Measurements from ENCODE around the gene SLC35C1.
"Not testable (repeated sequence)": the region's sequence is repeated elsewhere in the genome, so short reads cannot be mapped to it uniquely, and the experiment has no call there.

SLC35C1 gene

GRCh38 chr11:45786272-45786671, 18.7 kb upstream of the SLC35C1 start:
- no peak for DNase-seq

DNA sequence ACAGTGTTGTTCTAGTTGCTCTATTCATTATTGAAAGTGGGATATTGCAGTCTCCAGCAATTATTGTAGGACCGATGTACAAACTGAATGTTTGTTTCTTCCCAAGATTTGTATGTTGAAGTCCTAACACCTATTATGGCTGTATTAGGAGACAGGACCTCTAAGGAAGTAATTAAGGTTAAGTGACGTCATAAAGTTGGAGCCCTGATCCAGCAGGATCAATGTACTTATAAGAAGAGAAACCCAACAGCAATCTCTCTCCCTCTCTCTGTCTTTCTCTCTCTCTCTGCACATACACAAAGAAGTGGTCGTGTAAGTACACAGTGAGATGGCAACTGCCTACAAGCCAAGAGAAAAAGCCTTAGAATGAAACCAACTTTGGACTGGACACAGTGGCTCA, 16.1 kb upstream of the SLC35C1 start:
- no peak for DNase-seq

GRCh38 chr11:45791524-45791923, 13.4 kb upstream of the SLC35C1 start:
- DNase-seq: no peak

DNA sequence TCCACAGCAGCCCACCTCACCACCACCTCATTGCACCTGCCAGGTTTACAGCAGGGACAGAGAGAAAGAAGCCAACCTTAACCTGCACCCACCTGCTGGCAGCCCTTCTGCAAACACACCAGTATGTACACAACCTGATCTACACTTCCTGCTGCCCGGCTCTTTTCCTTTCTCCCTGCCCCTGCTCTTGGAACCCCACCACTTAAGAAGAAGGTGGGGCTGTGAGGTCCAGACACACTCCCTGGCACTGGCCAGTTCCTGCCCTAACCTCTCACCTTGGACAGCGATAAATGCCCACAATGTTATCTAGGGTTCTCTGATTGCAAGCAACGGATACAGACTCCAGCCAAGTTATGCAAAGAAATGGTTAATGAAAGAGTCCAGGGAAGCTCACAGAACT, 10.8 kb upstream of the SLC35C1 start:
- DNase-seq: no peak

DNA sequence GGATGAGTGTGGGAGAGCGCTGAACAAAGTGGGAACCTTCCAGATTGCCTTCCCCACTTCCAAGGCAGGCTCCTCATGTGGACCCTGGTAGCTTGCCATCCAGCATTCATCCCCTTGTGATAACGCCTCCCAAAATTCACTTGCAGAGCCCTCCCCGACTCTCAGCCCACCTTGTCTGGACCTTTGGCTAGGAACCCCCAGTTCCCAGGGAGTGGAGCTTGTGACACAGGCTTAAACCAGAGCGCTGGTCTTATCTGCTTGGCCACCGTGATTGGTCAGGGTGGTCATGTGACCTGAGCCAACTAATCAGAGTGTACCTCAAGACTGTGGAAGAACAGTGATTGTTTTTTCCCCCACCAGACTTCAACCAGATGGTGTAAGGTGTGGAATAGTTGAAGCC, 9.6 kb upstream of the SLC35C1 start:
- DNase-seq: no peak

DNA sequence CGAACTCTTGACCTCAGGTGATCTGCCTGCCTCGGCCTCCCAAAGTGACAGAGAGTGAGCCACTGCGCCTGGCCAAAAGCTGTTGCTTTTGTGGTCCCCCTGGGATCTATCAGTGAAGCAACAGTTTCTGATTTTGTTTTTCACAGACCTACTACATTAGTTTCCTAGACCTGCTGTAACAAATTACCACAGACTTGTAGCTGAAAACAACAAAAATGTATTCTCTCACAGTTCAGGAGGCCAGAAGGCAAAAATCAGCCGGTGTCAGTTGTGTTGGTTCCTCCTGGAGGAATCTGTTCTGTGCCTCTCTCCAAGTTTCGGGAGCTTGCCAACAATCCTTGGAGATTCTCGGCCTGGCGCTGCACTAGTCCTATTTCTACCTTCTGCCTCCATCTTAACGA, 8.5 kb upstream of the SLC35C1 start:
- no peak for DNase-seq

DNA sequence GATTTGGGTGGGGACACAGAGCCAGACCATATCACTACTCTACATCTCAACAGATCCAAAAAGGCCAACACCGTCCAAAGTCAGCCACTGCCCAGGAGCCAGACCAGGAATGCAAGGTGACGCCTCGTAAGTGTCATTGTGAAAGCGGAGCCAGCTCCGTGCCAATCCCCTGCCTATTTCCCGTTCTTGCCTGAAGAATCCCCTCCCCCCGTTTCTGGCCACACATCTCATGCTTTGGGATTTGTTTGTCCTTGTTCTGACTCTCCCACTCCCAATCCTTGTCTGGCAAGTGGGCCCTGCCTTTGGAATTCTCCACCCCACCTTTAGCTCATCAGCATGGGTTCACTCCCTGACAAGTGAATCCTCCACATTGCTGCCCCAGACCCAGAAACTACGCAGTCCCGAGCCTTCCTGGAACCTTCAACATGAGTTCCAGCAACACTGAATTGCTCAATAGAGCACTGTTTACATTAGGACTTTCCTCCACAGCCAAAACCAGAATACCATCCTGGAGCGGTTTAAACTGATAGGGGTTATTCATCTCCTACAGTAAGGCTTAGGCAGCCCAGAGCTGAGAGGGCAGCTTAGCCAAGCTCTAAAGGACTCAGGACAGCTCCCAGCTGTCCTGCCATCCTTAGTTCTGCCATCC, 6.0 kb upstream of the SLC35C1 start:
- no peak for DNase-seq

GRCh38 chr11:45799562-45799961, 5.4 kb upstream of the SLC35C1 start:
- DNase-seq: no peak

- no peak for DNase-seq
Observed at GRCh38 chr11:45800261-45800660, 4.7 kb upstream of the SLC35C1 start.

- no peak for DNase-seq
Observed at GRCh38 chr11:45801723-45802315, 3.1 kb upstream of the SLC35C1 start.

- no peak for DNase-seq
Observed at GRCh38 chr11:45802531-45803317, 2.2 kb upstream of the SLC35C1 start.

- peak in 45 of 58 donors; percentile 15 to 80 (median 42) for DNase-seq
Observed at GRCh38 chr11:45803971-45804760, 783 bp upstream of the SLC35C1 start.

GRCh38 chr11:45805305-45806071, 539 bp downstream of the SLC35C1 start:
- DNase-seq: peak in 8 of 58 donors; percentile 13 to 69 (median 48)

- DNase-seq: no peak
Observed at GRCh38 chr11:45806072-45806933, 1.4 kb downstream of the SLC35C1 start.

DNA sequence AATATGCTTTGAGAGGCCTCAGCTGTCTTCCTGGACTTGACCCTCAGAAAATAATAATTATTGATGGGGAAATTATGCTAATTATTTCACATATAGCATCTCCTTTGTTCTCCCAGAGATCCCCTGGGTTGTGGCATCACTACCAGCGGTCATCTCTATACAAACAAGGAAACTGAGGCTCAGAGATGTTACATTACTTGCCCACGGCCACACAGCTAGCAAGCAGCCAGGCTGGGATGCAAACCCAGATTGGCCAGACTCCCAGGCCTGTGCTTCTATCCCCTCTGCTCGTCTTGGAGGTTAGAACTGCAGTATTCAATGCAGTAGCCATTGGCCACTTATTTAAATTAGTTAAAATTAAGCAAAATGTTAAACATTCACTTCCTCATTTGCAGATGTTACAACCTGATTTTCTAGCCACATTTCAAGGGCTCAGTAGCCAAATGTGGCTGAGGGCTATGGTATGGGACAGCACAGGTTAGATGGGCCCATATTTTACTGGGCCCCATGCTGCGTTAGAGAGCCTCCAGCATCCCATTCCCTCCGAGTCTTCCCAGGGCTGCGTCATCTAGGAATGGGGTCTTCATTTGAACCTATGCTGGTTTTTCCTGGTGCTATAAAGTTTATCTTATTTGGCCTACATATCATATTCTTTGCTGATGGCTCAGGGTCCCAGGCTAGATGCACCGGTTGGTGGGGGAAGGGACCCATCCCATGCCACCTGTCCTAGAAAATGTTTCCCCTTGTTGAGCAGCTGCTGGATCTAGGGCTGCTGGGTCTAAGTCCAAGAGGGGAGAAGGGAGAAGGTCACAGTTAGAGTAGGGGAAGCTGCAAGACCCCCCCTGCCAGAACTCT, 2.2 kb downstream of the SLC35C1 start:
- DNase-seq: no peak

DNA sequence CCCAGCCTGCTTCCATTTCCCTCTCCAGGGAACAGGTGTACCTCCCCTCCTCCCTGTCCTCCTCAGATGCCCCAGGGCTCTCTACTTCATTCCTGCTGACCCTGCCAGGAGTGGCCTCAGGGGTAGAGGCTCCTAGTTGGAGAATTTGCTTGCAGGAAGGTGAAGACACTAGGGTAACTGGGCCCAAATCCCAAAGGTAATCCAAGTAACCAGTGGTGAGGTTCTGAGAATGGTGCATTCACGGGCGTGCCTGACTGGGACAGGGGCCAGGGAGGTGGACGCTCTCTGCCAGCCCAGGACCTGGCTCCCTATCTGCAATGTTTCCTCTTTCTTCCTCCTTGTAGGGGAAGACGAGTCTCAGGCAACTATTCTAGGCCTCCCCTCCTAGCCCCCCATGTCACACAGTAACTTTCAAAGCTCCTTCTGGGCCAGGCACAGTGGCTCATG, 2.9 kb downstream of the SLC35C1 start:
- DNase-seq: no peak

DNA sequence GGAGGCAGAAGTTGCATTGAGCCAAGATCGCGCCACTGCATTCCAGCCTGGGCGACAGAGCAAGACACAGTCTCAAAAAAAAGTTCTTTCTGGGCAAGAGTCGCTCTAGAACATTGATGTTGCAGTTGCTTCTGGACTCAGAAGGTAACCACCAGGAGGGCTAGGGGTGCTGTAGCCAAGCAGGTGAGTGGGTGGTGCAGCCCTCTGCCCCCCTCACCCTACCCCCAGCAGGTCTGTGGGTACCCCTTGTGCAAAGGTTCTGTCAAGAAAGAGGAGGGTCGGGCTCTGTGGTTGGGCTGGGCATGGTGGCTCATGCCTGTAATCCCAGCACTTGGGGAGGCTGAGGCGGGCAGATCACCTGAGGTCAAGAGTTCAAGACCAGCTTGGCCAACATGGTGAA, 3.5 kb downstream of the SLC35C1 start:
- DNase-seq: not testable (repeated sequence)

GRCh38 chr11:45809456-45810395, 4.8 kb downstream of the SLC35C1 start:
- no peak for DNase-seq

Measured in anterior cingulate cortex (tissue), 58 donors.